HepG2 (cell line): Measurements from ENCODE around the gene NCMAP. TPM values are rescaled to one million over a fixed set of nuclear protein-coding genes. Genes with fewer than 3 reads are reported as not detected.

Source experiments
- ADNP ChIP-seq: sonication (generic); formaldehyde crosslinking; IDR thresholded peaks from 2 replicates; pipeline ENCODE4 v1.4.0; 2020; ENCODE audit warnings: missing genetic modification reagents
- CREB1 ChIP-seq, 2 experiments: fragments of 450-650 bp in 1 of 2; IDR thresholded peaks; 2 replicates each; pipeline ENCODE4 v1.6.1; 2016 to 2017; ENCODE audit warnings: control low read depth in 1 of 2, mild to moderate bottlenecking in 1 of 2, missing compliant biosample characterization in 1 of 2, missing genetic modification characterization in 1 of 2
- FOXK1 ChIP-seq: sonication (generic); formaldehyde crosslinking; IDR thresholded peaks from 2 replicates; pipeline ENCODE4 v1.4.0; 2020; ENCODE audit warnings: low read depth, missing genetic modification reagents, borderline replicate concordance
- HHEX ChIP-seq: IDR thresholded peaks from 2 replicates; pipeline ENCODE4 v1.6.1; 2016; ENCODE audit warnings: control low read depth
- HNRNPUL1 ChIP-seq: fragments of 200-400 bp; formaldehyde crosslinking; IDR thresholded peaks from 2 replicates; pipeline ENCODE4 v1.6.1; 2017; ENCODE audit warnings: low read depth, mild to moderate bottlenecking, low read length, moderate library complexity
- LBX2 ChIP-seq: sonication (generic); formaldehyde crosslinking; IDR thresholded peaks from 2 replicates; pipeline ENCODE4 v1.5.0; 2020; ENCODE audit warnings: missing genetic modification reagents, mild to moderate bottlenecking, borderline replicate concordance
- NCOA5 ChIP-seq: sonication (generic); formaldehyde crosslinking; IDR thresholded peaks from 2 replicates; pipeline ENCODE4 v1.4.0; 2020; ENCODE audit warnings: missing genetic modification reagents
- NCOR1 ChIP-seq: fragments of 200-600 bp; sonication (generic); IDR thresholded peaks from 2 replicates; pipeline ENCODE4 v1.7.0; 2017; ENCODE audit warnings: antibody characterized with exemption, low read length, borderline replicate concordance
- NFIB ChIP-seq: sonication (generic); formaldehyde crosslinking; IDR thresholded peaks from 2 replicates; pipeline ENCODE4 v1.9.0; 2021; ENCODE audit warnings: missing genetic modification reagents, mild to moderate bottlenecking, borderline replicate concordance
- NR2F2 ChIP-seq: IDR thresholded peaks from 2 replicates; pipeline ENCODE4 v1.6.1; 2012; ENCODE audit warnings: low read depth, inconsistent platforms, borderline replicate concordance
- RAD21 ChIP-seq: fragments of 450-650 bp; formaldehyde crosslinking; IDR thresholded peaks from 2 replicates; pipeline ENCODE4 v1.5.0; 2020; ENCODE audit warnings: mild to moderate bottlenecking
- RXRB ChIP-seq: IDR thresholded peaks from 2 replicates; pipeline ENCODE4 v1.6.1; 2016; ENCODE audit warnings: borderline replicate concordance, missing genetic modification reagents, missing compliant biosample characterization
- SAP130 ChIP-seq: IDR thresholded peaks from 2 replicates; pipeline ENCODE4 v1.6.1; 2016; ENCODE audit warnings: low read depth
- SOX6 ChIP-seq, 2 experiments: fragments of 450-650 bp in 1 of 2; sonication (generic) in 1 of 2; formaldehyde crosslinking in 1 of 2; IDR thresholded peaks; 2 replicates each; pipeline versions ENCODE4 v1.4.0 to v1.6.1; 2017 to 2020; ENCODE audit warnings: antibody characterized with exemption in 1 of 2, mild to moderate bottlenecking in 1 of 2, missing genetic modification reagents in 1 of 2
- TBL1XR1 ChIP-seq: fragments of 150-350 bp; IDR thresholded peaks from 2 replicates; pipeline ENCODE4 v1.6.1; 2014; ENCODE audit warnings: borderline replicate concordance, low read length; ENCODE audit not compliant: partially characterized antibody
- ZNF550 ChIP-seq: sonication (generic); formaldehyde crosslinking; IDR thresholded peaks from 2 replicates; pipeline ENCODE4 v1.4.0; 2020; ENCODE audit warnings: mild to moderate bottlenecking, missing genetic modification reagents, borderline replicate concordance
- ZNF687 ChIP-seq: sonication (generic); formaldehyde crosslinking; IDR thresholded peaks from 2 replicates; pipeline ENCODE4 v1.5.1; 2020; ENCODE audit warnings: mild to moderate bottlenecking, missing genetic modification reagents, moderate library complexity
- ZNF713 ChIP-seq: sonication (generic); formaldehyde crosslinking; IDR thresholded peaks from 2 replicates; pipeline ENCODE4 v1.4.0; 2020; ENCODE audit warnings: mild to moderate bottlenecking, missing genetic modification reagents
- polyA plus RNA-seq, 8 experiments: library from polyadenylated mRNA; depleted of rRNA in 3 of 8; stranded (reverse) in 7 of 8; unstranded in 1 of 8; fragments of >200 nt; fragmentation: Illumina TruSeq in 4 of 8; extraction: Trizol in 4 of 8; gene quantifications; 2 replicates each; pipeline versions ENCODE4 v1.2.1 to v1.2.3, GENCODE V29; 2011 to 2016; ENCODE audit warnings: low read depth in 4 of 8, missing spikeins in 1 of 8, mixed read lengths in 1 of 8; ENCODE audit not compliant: insufficient read depth in 1 of 8
- total RNA-seq, 5 experiments: library from RNA; depleted of rRNA; stranded (reverse); fragments of >200 nt; fragmentation: Illumina TruSeq; extraction: Trizol; gene quantifications; 2 replicates each; pipeline ENCODE4 v1.2.3, GENCODE V29; 2016; ENCODE audit warnings: low read depth in 1 of 5
- TF ChIP-seq, protein P1 (sequence below): sonication (generic); formaldehyde crosslinking; IDR thresholded peaks from 2 replicates; pipeline ENCODE4 v1.4.0; 2020; ENCODE audit warnings: mild to moderate bottlenecking, missing genetic modification reagents
- TF ChIP-seq, protein P2 (sequence below), 2 experiments: fragments of 450-650 bp in 1 of 2; sonication (generic) in 1 of 2; formaldehyde crosslinking; IDR thresholded peaks; 2 replicates each; pipeline versions ENCODE4 v1.5.0 to v1.8.0; 2020 to 2022; ENCODE audit warnings: mild to moderate bottlenecking in 1 of 2, missing genetic modification reagents in 1 of 2
- TF ChIP-seq, protein P3 (sequence below): sonication (generic); formaldehyde crosslinking; IDR thresholded peaks from 2 replicates; pipeline ENCODE4 v1.8.0; 2022; ENCODE audit warnings: mild to moderate bottlenecking, missing genetic modification reagents, moderate library complexity

Gene NCMAP
- total and polyA plus RNA-seq, 2 of the 13 experiments (the other 11 are each of a cell fraction or from before 2014, with no cell fraction given): 2.7 to 20.0 TPM

GRCh38 chr1:24588573-24588972 lies 32.7 kb downstream of the NCMAP start (continued):
- TF ChIP-seq, protein P1, sequence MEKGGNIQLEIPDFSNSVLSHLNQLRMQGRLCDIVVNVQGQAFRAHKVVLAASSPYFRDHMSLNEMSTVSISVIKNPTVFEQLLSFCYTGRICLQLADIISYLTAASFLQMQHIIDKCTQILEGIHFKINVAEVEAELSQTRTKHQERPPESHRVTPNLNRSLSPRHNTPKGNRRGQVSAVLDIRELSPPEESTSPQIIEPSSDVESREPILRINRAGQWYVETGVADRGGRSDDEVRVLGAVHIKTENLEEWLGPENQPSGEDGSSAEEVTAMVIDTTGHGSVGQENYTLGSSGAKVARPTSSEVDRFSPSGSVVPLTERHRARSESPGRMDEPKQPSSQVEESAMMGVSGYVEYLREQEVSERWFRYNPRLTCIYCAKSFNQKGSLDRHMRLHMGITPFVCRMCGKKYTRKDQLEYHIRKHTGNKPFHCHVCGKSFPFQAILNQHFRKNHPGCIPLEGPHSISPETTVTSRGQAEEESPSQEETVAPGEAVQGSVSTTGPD: no peak
- TF ChIP-seq SAP130 (0 out of 2 replicates have a peak, but pooled peaks have one; percentile 20), TBL1XR1 (peak; percentile 72), SOX6 (IDR thresholded peaks at IDR 0.05) (no peak), SOX6 (CRISPR knock-in tag; IDR thresholded peaks at IDR 0.05) (peak; percentile 67), NR2F2 (peak; percentile 84), ADNP (CRISPR knock-in tag) (no peak), LBX2 (CRISPR knock-in tag) (no peak), ZNF550 (CRISPR knock-in tag) (no peak), RAD21 (CRISPR knock-in tag) (no peak), NCOA5 (no peak), CREB1 (IDR thresholded peaks at IDR 0.05) (no peak), CREB1 (CRISPR knock-in tag; IDR thresholded peaks at IDR 0.05) (peak; percentile 49), HHEX (no peak), NFIB (CRISPR knock-in tag) (no peak), NCOR1 (no peak), RXRB (CRISPR knock-in tag) (peak; percentile 78; the same call in 1 of the 2 replicates), ZNF687 (CRISPR knock-in tag) (peak; percentile 27), HNRNPUL1 (no peak), ZNF713 (CRISPR knock-in tag) (no peak), FOXK1 (CRISPR knock-in tag) (peak; percentile 55; the same call in 1 of the 2 replicates)
- TF ChIP-seq, protein P2, sequence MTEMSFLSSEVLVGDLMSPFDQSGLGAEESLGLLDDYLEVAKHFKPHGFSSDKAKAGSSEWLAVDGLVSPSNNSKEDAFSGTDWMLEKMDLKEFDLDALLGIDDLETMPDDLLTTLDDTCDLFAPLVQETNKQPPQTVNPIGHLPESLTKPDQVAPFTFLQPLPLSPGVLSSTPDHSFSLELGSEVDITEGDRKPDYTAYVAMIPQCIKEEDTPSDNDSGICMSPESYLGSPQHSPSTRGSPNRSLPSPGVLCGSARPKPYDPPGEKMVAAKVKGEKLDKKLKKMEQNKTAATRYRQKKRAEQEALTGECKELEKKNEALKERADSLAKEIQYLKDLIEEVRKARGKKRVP (CRISPR knock-in tag; IDR thresholded peaks at IDR 0.05): no peak
- TF ChIP-seq, protein P3, sequence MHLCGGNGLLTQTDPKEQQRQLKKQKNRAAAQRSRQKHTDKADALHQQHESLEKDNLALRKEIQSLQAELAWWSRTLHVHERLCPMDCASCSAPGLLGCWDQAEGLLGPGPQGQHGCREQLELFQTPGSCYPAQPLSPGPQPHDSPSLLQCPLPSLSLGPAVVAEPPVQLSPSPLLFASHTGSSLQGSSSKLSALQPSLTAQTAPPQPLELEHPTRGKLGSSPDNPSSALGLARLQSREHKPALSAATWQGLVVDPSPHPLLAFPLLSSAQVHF (CRISPR knock-in tag): no peak
